Activated T-cell treated with anti-CD3 and anti-CD28 coated beads, Interleukin-2, amount 50 U/mL, for 72 hours (primary cell): ENCODE measurements around the gene LITAFD. TPM values are rescaled to one million over a fixed set of nuclear protein-coding genes. Genes with fewer than 3 reads are reported as not detected.

Experiments
- ATAC-seq, 2 donors: fragments of 150-1000 bp; cut with Tn5 transposase; replicated peaks in 1 of 2; 2 replicates each; pipeline ENCODE4 v1.10.0; 2021; ENCODE audit warnings: moderate library complexity in 2 of 2, mild to moderate bottlenecking in 1 of 2
- DNase-seq, 2 donors: peaks; one replicate each; pipeline ENCODE4 v3.0.0; 2021 to 2022; ENCODE audit warnings: mixed read lengths in 1 of 2
- H3K27ac Mint-ChIP-seq: one replicate; pipeline ENCODE4 v1.8.0; 2022; ENCODE audit warnings: mild to moderate bottlenecking, moderate library complexity, mixed read lengths
- H3K27me3 Mint-ChIP-seq: one replicate; pipeline ENCODE4 v1.8.0; 2022; ENCODE audit warnings: low read depth, mixed read lengths
- H3K36me3 Mint-ChIP-seq, 2 donors: one replicate each; pipeline ENCODE4 v1.8.0; 2022; ENCODE audit warnings: mixed read lengths in 2 of 2, mild to moderate bottlenecking in 1 of 2; ENCODE audit not compliant: insufficient read depth in 2 of 2
- H3K4me1 Mint-ChIP-seq: one replicate; pipeline ENCODE4 v1.8.0; 2022; ENCODE audit warnings: low read depth, mixed read lengths
- H3K4me3 Mint-ChIP-seq, 2 donors: one replicate each; pipeline ENCODE4 v1.8.0; 2022; ENCODE audit warnings: mild to moderate bottlenecking in 2 of 2, mixed read lengths in 2 of 2, moderate library complexity in 2 of 2
- H3K9me3 Mint-ChIP-seq, 2 donors: one replicate each; pipeline ENCODE4 v1.8.0; 2022; ENCODE audit warnings: mixed read lengths in 2 of 2
- total RNA-seq, 2 donors: library from RNA; stranded (reverse); gene quantifications; one replicate each; pipeline ENCODE4 v1.2.3, GENCODE V29; 2022

Gene LITAFD
- total RNA-seq, 2 donors from 2014 or later, result not detected

DNA sequence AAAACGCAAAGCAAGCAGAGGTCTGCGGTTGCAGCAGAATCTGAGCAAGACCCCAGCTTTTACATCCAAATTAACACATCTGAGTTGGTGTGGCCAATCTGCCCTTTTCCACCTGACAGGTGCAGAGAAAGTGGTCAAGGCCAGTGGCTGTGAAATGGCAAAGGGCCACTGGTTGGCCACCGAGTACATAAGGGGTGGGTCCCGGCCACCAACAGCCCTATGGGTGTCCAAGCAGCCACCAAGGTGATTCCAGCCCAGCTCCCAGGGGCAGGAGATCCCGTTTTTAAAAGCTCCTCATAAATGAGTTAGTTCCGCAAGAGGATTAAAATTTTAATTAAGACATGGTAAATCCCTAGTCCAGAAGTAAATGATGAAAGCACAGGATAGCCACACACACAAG lies 52.5 kb downstream of the LITAFD start:
- no peak for DNase-seq
- no peak for ATAC-seq
- Mint-ChIP-seq H3K36me3 (peaks cover 0 to 2% of the 10 kb centered on the region in 2 donors), H3K27me3 (no peaks in the 10 kb centered on the region), H3K9me3 (no peaks in the 10 kb centered on the region), H3K4me3 (no peak overlapping the region), H3K4me1 (peaks cover 76% of the 10 kb centered on the region), H3K27ac (no peak overlapping the region)

Other genes starting within 250 kb of the LITAFD start
- gene ABAT, start 207.7 kb upstream of the LITAFD start, total RNA-seq, result 10 to 100 TPM; 11.1 to 12.8 TPM
- 10 to 100 TPM; 15.0 to 20.6 TPM for gene TMEM186, start 84.7 kb upstream of the LITAFD start, total RNA-seq
- 10 to 100 TPM; 32.8 to 33.7 TPM for gene PMM2, start 84.5 kb upstream of the LITAFD start, total RNA-seq
- 10 to 100 TPM; 71.4 to 73.1 TPM for gene CARHSP1, start 13.3 kb upstream of the LITAFD start, total RNA-seq
- gene USP7, start 81.6 kb downstream of the LITAFD start, total RNA-seq, result 100 to 1,000 TPM; 126 to 131 TPM
- 10 to 100 TPM; 81.5 to 82.3 TPM for gene HAPSTR1, start 209.3 kb downstream of the LITAFD start, total RNA-seq